SK-N-SH (cell line): Measurements from ENCODE around the gene HNRNPAB.

ENCODE experiments used
- EP300 ChIP-seq, 2 experiments: IDR thresholded peaks; 2 replicates each; pipeline versions ENCODE4 v1.4.0 to v1.6.1; 2012; ENCODE audit warnings: borderline replicate concordance in 1 of 2, low read depth in 1 of 2, low read length in 1 of 2
- EZH2phosphoT487 ChIP-seq: fragments of 200-600 bp; sonication (generic); IDR thresholded peaks from 2 replicates; pipeline ENCODE4 v1.6.1; 2017; ENCODE audit warnings: low read depth, mixed run types, mild to moderate bottlenecking, antibody characterized with exemption, moderate library complexity, borderline replicate concordance
- GABPA ChIP-seq: IDR thresholded peaks from 2 replicates; pipeline ENCODE4 v1.4.0; 2012; ENCODE audit warnings: low read depth, mild to moderate bottlenecking
- GATA2 ChIP-seq: sonication (generic); formaldehyde crosslinking; IDR thresholded peaks from 2 replicates; pipeline ENCODE4 v1.5.0; 2020; ENCODE audit warnings: mild to moderate bottlenecking, missing genetic modification reagents
- JUND ChIP-seq: IDR thresholded peaks from 2 replicates; pipeline ENCODE4 v1.4.0; 2012
- POLR2AphosphoS5 ChIP-seq: IDR thresholded peaks from 2 replicates; pipeline ENCODE4 v1.6.1; 2012; ENCODE audit warnings: low read depth, low read length
- RAD21 ChIP-seq: IDR thresholded peaks from 2 replicates; pipeline ENCODE4 v1.6.1; 2012; ENCODE audit warnings: mild to moderate bottlenecking, low read length
- SIN3A ChIP-seq: IDR thresholded peaks from 2 replicates; pipeline ENCODE4 v1.6.1; 2012; ENCODE audit warnings: low read depth, mild to moderate bottlenecking, low read length, moderate library complexity, borderline replicate concordance
- YY1 ChIP-seq: IDR thresholded peaks from 2 replicates; pipeline ENCODE4 v1.4.0; 2012; ENCODE audit warnings: low read depth, mild to moderate bottlenecking
- TF ChIP-seq, protein P1 (sequence below): fragments of 200-600 bp; sonication (generic); IDR thresholded peaks from 2 replicates; pipeline ENCODE4 v1.6.1; 2017; ENCODE audit warnings: antibody characterized with exemption, mild to moderate bottlenecking, moderate library complexity
- TF ChIP-seq, protein P2 (sequence below): fragments of 150-350 bp; IDR thresholded peaks from 2 replicates; pipeline ENCODE4 v1.6.1; 2017; ENCODE audit warnings: antibody characterized with exemption, low read length, low read depth, borderline replicate concordance
- TF ChIP-seq, protein P3 (sequence below): IDR thresholded peaks from 2 replicates; pipeline ENCODE4 v1.4.0; 2012; ENCODE audit warnings: low read depth, borderline replicate concordance
- TF ChIP-seq, protein P4 (sequence below): IDR thresholded peaks from 2 replicates; pipeline ENCODE4 v1.6.1; 2012; ENCODE audit warnings: mild to moderate bottlenecking, low read depth, low read length, moderate library complexity
- TF ChIP-seq, protein P5 (sequence below): fragments of 150-350 bp; IDR thresholded peaks from 2 replicates; pipeline ENCODE4 v1.6.1; 2016; ENCODE audit warnings: mild to moderate bottlenecking, low read depth, low read length

DNA sequence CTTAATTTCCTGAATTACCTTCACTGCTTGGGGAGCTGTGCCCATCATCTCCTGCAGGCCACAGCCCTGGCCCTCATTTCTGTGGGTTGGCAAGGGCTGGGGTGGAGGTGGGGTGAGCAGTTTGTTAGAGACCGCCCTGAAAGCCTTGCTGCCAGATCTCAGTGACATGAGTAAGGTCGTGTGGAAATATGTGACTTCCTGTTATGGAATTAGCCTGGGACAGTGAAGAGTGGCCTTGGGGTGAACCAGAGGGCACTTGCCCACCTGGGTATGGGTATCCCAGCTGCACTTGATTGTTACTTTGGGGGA lies 2.5 kb upstream of the HNRNPAB start:
- TF ChIP-seq POLR2AphosphoS5 (no peak), EP300 (IDR thresholded peaks at IDR 0.05; ENCODE audit: borderline replicate concordance in 1 of 2, low read depth in 1 of 2, low read length in 1 of 2) (no peak), YY1 (no peak), EZH2phosphoT487 (no peak), RAD21 (no peak), GABPA (no peak), SIN3A (no peak), JUND (no peak), GATA2 (no peak)
- TF ChIP-seq, protein P1, sequence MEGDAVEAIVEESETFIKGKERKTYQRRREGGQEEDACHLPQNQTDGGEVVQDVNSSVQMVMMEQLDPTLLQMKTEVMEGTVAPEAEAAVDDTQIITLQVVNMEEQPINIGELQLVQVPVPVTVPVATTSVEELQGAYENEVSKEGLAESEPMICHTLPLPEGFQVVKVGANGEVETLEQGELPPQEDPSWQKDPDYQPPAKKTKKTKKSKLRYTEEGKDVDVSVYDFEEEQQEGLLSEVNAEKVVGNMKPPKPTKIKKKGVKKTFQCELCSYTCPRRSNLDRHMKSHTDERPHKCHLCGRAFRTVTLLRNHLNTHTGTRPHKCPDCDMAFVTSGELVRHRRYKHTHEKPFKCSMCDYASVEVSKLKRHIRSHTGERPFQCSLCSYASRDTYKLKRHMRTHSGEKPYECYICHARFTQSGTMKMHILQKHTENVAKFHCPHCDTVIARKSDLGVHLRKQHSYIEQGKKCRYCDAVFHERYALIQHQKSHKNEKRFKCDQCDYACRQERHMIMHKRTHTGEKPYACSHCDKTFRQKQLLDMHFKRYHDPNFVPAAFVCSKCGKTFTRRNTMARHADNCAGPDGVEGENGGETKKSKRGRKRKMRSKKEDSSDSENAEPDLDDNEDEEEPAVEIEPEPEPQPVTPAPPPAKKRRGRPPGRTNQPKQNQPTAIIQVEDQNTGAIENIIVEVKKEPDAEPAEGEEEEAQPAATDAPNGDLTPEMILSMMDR, result no peak
- TF ChIP-seq, protein P2, sequence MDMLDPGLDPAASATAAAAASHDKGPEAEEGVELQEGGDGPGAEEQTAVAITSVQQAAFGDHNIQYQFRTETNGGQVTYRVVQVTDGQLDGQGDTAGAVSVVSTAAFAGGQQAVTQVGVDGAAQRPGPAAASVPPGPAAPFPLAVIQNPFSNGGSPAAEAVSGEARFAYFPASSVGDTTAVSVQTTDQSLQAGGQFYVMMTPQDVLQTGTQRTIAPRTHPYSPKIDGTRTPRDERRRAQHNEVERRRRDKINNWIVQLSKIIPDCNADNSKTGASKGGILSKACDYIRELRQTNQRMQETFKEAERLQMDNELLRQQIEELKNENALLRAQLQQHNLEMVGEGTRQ, result no peak
- TF ChIP-seq, protein P3, sequence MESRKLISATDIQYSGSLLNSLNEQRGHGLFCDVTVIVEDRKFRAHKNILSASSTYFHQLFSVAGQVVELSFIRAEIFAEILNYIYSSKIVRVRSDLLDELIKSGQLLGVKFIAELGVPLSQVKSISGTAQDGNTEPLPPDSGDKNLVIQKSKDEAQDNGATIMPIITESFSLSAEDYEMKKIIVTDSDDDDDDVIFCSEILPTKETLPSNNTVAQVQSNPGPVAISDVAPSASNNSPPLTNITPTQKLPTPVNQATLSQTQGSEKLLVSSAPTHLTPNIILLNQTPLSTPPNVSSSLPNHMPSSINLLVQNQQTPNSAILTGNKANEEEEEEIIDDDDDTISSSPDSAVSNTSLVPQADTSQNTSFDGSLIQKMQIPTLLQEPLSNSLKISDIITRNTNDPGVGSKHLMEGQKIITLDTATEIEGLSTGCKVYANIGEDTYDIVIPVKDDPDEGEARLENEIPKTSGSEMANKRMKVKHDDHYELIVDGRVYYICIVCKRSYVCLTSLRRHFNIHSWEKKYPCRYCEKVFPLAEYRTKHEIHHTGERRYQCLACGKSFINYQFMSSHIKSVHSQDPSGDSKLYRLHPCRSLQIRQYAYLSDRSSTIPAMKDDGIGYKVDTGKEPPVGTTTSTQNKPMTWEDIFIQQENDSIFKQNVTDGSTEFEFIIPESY, result no peak
- TF ChIP-seq, protein P4, sequence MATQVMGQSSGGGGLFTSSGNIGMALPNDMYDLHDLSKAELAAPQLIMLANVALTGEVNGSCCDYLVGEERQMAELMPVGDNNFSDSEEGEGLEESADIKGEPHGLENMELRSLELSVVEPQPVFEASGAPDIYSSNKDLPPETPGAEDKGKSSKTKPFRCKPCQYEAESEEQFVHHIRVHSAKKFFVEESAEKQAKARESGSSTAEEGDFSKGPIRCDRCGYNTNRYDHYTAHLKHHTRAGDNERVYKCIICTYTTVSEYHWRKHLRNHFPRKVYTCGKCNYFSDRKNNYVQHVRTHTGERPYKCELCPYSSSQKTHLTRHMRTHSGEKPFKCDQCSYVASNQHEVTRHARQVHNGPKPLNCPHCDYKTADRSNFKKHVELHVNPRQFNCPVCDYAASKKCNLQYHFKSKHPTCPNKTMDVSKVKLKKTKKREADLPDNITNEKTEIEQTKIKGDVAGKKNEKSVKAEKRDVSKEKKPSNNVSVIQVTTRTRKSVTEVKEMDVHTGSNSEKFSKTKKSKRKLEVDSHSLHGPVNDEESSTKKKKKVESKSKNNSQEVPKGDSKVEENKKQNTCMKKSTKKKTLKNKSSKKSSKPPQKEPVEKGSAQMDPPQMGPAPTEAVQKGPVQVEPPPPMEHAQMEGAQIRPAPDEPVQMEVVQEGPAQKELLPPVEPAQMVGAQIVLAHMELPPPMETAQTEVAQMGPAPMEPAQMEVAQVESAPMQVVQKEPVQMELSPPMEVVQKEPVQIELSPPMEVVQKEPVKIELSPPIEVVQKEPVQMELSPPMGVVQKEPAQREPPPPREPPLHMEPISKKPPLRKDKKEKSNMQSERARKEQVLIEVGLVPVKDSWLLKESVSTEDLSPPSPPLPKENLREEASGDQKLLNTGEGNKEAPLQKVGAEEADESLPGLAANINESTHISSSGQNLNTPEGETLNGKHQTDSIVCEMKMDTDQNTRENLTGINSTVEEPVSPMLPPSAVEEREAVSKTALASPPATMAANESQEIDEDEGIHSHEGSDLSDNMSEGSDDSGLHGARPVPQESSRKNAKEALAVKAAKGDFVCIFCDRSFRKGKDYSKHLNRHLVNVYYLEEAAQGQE, result no peak
- TF ChIP-seq, protein P5, sequence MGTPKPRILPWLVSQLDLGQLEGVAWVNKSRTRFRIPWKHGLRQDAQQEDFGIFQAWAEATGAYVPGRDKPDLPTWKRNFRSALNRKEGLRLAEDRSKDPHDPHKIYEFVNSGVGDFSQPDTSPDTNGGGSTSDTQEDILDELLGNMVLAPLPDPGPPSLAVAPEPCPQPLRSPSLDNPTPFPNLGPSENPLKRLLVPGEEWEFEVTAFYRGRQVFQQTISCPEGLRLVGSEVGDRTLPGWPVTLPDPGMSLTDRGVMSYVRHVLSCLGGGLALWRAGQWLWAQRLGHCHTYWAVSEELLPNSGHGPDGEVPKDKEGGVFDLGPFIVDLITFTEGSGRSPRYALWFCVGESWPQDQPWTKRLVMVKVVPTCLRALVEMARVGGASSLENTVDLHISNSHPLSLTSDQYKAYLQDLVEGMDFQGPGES, result no peak
